RWPE2 (cell line): Measurements from ENCODE around the gene IL34.

Source experiments
- ATAC-seq: fragments of 200-7000 bp; cut with Tn5 transposase; 3 replicates; pipeline ENCODE4 v1.9.1; 2021; ENCODE audit warnings: low read depth
- DNase-seq: peaks from one replicate; pipeline ENCODE4 v3.0.0-alpha.2; 2020; ENCODE audit warnings: low spot score
- H3K27ac ChIP-seq: fragments of 450-650 bp; 2 replicates; pipeline ENCODE4 v1.5.1; 2017; ENCODE audit warnings: mild to moderate bottlenecking; ENCODE audit not compliant: poor library complexity, severe bottlenecking
- H3K27me3 ChIP-seq: fragments of 250-450 bp; sonication (Bioruptor Pico); 2 replicates; pipeline ENCODE4 v1.5.1; 2021; ENCODE audit warnings: mild to moderate bottlenecking, moderate library complexity; ENCODE audit not compliant: insufficient read depth, poor library complexity, severe bottlenecking
- H3K36me3 ChIP-seq: fragments of 250-450 bp; sonication (Bioruptor Pico); 2 replicates; pipeline ENCODE4 v1.5.1; 2020; ENCODE audit warnings: low read depth, mild to moderate bottlenecking, moderate library complexity
- H3K4me1 ChIP-seq: fragments of 250-450 bp; sonication (Bioruptor Pico); 2 replicates; pipeline ENCODE4 v1.5.1; 2021; ENCODE audit warnings: mild to moderate bottlenecking, moderate library complexity; ENCODE audit not compliant: insufficient read depth, poor library complexity, severe bottlenecking
- H3K4me3 ChIP-seq: fragments of 250-450 bp; sonication (Bioruptor Pico); 2 replicates; pipeline ENCODE4 v1.5.1; 2021; ENCODE audit warnings: mild to moderate bottlenecking, moderate library complexity; ENCODE audit not compliant: severe bottlenecking
- H3K9me3 ChIP-seq: fragments of 250-450 bp; sonication (Bioruptor Pico); 2 replicates; pipeline ENCODE4 v1.5.1; 2021; ENCODE audit warnings: mild to moderate bottlenecking, moderate library complexity; ENCODE audit not compliant: severe bottlenecking
- CTCF ChIP-seq: fragments of 450-650 bp; IDR thresholded peaks from one replicate; pipeline ENCODE4 v1.5.1; 2017; ENCODE audit warnings: mild to moderate bottlenecking, moderate library complexity; ENCODE audit not compliant: poor library complexity, severe bottlenecking

Gene IL34

GRCh38 chr16:70682239-70683145 is 36.1 kb downstream of the IL34 start:
- Histone ChIP-seq H3K36me3 (peaks cover 62% of the 10 kb centered on the region), H3K4me3 (peak overlapping the region; percentile 1), H3K9me3 (no peaks in the 10 kb centered on the region), H3K27me3 (no peaks in the 10 kb centered on the region), H3K4me1 (peaks cover 42% of the 10 kb centered on the region), H3K27ac (peak overlapping the region; percentile 92)
- TF ChIP-seq CTCF, result no peak
- ATAC-seq, result no peak
- no peak for DNase-seq

GRCh38 chr16:70683146-70683944 is 37.0 kb downstream of the IL34 start:
- H3K9me3 ChIP-seq, result no peaks in the 10 kb centered on the region
- H3K4me3 ChIP-seq, result peak overlapping the region; percentile 92
- H3K36me3 ChIP-seq, result peaks cover 54% of the 10 kb centered on the region
- DNase-seq (no peak), ATAC-seq (no peak)
- no peaks in the 10 kb centered on the region for H3K27me3 ChIP-seq
- H3K27ac ChIP-seq, result peak overlapping the region; percentile 92
- peaks cover 49% of the 10 kb centered on the region for H3K4me1 ChIP-seq
- no peak for TF ChIP-seq CTCF

- TF ChIP-seq CTCF, result no peak
- no peaks in the 10 kb centered on the region for H3K9me3 ChIP-seq
- no peaks in the 10 kb centered on the region for H3K27me3 ChIP-seq
- peak overlapping the region; percentile 92 for H3K4me3 ChIP-seq
- DNase-seq (no peak), ATAC-seq (no peak)
- H3K27ac ChIP-seq, result peak overlapping the region; percentile 92
- peaks cover 56% of the 10 kb centered on the region for H3K4me1 ChIP-seq
- peaks cover 43% of the 10 kb centered on the region for H3K36me3 ChIP-seq
These were observed 38.0 kb downstream of the IL34 start for GRCh38 chr16:70684146-70685060.

GRCh38 chr16:70685061-70685937 is 38.9 kb downstream of the IL34 start:
- H3K4me1 ChIP-seq, result peaks cover 56% of the 10 kb centered on the region

More at GRCh38 chr16:70685061-70685937, 38.9 kb downstream of the IL34 start:
- DNase-seq (no peak), ATAC-seq (peak; percentile 5; the same call in 2 of the 3 replicates)
- Histone ChIP-seq H3K9me3 (no peaks in the 10 kb centered on the region), H3K4me3 (peak overlapping the region; percentile 92), H3K27ac (peak overlapping the region; percentile 92), H3K36me3 (peaks cover 38% of the 10 kb centered on the region), H3K27me3 (no peaks in the 10 kb centered on the region)
- TF ChIP-seq CTCF, result no peak
